Small intestine (tissue), 7 donors: ENCODE measurements around the gene MTUS2. TPM values are rescaled to one million over a fixed set of nuclear protein-coding genes. Genes with fewer than 3 reads are reported as not detected.

Source experiments
- DNase-seq, 2 donors: peaks; one replicate each; pipeline versions ENCODE4 v3.0.0 to v3.0.0-alpha.2; 2013
- FAIRE-seq: peaks from 2 replicates; lab custom pipeline; 2012; peaks lifted over from hg19 to GRCh38; lab: Jason Lieb, UNC
- H3K27ac ChIP-seq, 3 donors: one replicate each; pipeline ENCODE4 v1.5.1; 2013; ENCODE audit warnings: low read length in 2 of 3, mild to moderate bottlenecking in 2 of 3, control low read depth in 1 of 3, inconsistent platforms in 1 of 3, low read depth in 1 of 3, moderate library complexity in 1 of 3
- H3K27me3 ChIP-seq, 3 donors: one replicate each; pipeline ENCODE4 v1.6.1; 2013; ENCODE audit warnings: low read length in 3 of 3, inconsistent platforms in 1 of 3; ENCODE audit not compliant: control insufficient read depth in 3 of 3, insufficient read depth in 3 of 3
- H3K36me3 ChIP-seq, 3 donors: one replicate each; pipeline ENCODE4 v1.6.1; 2013; ENCODE audit warnings: low read length in 3 of 3, inconsistent platforms in 1 of 3, low read depth in 1 of 3, mild to moderate bottlenecking in 1 of 3, moderate library complexity in 1 of 3; ENCODE audit not compliant: control insufficient read depth in 3 of 3, insufficient read depth in 2 of 3
- H3K4me1 ChIP-seq, 3 donors: one replicate each; pipeline ENCODE4 v1.6.1; 2013; ENCODE audit warnings: low read length in 2 of 3, inconsistent platforms in 1 of 3, low read depth in 1 of 3, mild to moderate bottlenecking in 1 of 3, moderate library complexity in 1 of 3; ENCODE audit not compliant: control insufficient read depth in 3 of 3, insufficient read depth in 2 of 3
- H3K4me3 ChIP-seq, 3 donors: one replicate each; pipeline ENCODE4 v1.5.1; 2013; ENCODE audit warnings: low read length in 3 of 3, control low read depth in 1 of 3, inconsistent platforms in 1 of 3, low read depth in 1 of 3, mild to moderate bottlenecking in 1 of 3, moderate library complexity in 1 of 3
- H3K9me3 ChIP-seq, 2 donors: one replicate each; pipeline ENCODE4 v1.6.1; 2013; ENCODE audit warnings: low read depth in 1 of 2, low read length in 1 of 2; ENCODE audit not compliant: control insufficient read depth in 2 of 2, insufficient read depth in 1 of 2
- WGBS, 3 donors: extraction: QIAGEN DNeasy Blood & Tissue Kit; methylation state at CpG; one replicate each; pipeline ENCODE4 v1.1.7; 2013; 5-methylcytosine and 5-hydroxymethylcytosine counted together
- polyA plus RNA-seq, 4 donors: library from polyadenylated mRNA; stranded (reverse) in 3 of 4; unstranded in 1 of 4; fragments of 200-250 nt in 3 of 4; fragments of 120-200 nt in 1 of 4; gene quantifications; one replicate each; pipeline versions ENCODE4 v1.2.1 to v1.2.3, GENCODE V29; 2013
- donor health status: healthy with polysubstance abuse.
- donor health status: control.
- donor health status: control.
- donor health status: Bipolar disorder and iron deficiency.
- donor health status: healthy.

Gene MTUS2
- polyA plus RNA-seq, 4 donors = under 0.01 to 0.53 (median 0.22) TPM

GRCh38 chr13:28889086-28889732, 69.1 kb downstream of the MTUS2 start:
- H3K27ac ChIP-seq = no peak overlapping the region
- FAIRE-seq = no peak

GRCh38 chr13:28890712-28891111, 70.6 kb downstream of the MTUS2 start:
- 56 to 81% (median 68%) methylated on average over 3 of the region's 3 CpGs for WGBS, 3 donors
- no peak overlapping the region for H3K4me3 ChIP-seq
- no peak overlapping the region for H3K27ac ChIP-seq
- no peaks in the 10 kb centered on the region for H3K27me3 ChIP-seq
- no peaks in the 10 kb centered on the region for H3K36me3 ChIP-seq
- no peaks in the 10 kb centered on the region for H3K9me3 ChIP-seq
- no peak for FAIRE-seq
- no peak for DNase-seq
- H3K4me1 ChIP-seq = no peaks in the 10 kb centered on the region

More at GRCh38 chr13:28889086-28889732, 69.1 kb downstream of the MTUS2 start:
- Histone ChIP-seq H3K27me3 (no peaks in the 10 kb centered on the region), H3K9me3 (no peaks in the 10 kb centered on the region), H3K36me3 (no peaks in the 10 kb centered on the region), H3K4me1 (no peaks in the 10 kb centered on the region), H3K4me3 (no peak overlapping the region)
- 66 to 70% (median 67%) methylated on average over 6 of the region's 6 CpGs for WGBS, 3 donors
- DNase-seq = no peak

GRCh38 chr13:28918030-28918429, 97.9 kb downstream of the MTUS2 start:
- FAIRE-seq (no peak), DNase-seq (no peak)
- Histone ChIP-seq H3K27me3 (no peaks in the 10 kb centered on the region), H3K9me3 (peaks cover 0 to 13% of the 10 kb centered on the region in 2 donors), H3K27ac (no peak overlapping the region), H3K36me3 (no peaks in the 10 kb centered on the region), H3K4me1 (no peaks in the 10 kb centered on the region), H3K4me3 (no peak overlapping the region)
- WGBS, 3 donors = 88 to 92% (median 92%) methylated on average over 2 of the region's 2 CpGs

- DNase-seq = no peak
- H3K9me3 ChIP-seq = peaks cover 0 to 13% of the 10 kb centered on the region in 2 donors
- H3K4me3 ChIP-seq = no peak overlapping the region
- H3K27me3 ChIP-seq = no peaks in the 10 kb centered on the region
- H3K27ac ChIP-seq = no peak overlapping the region
- no peaks in the 10 kb centered on the region for H3K4me1 ChIP-seq
- no peaks in the 10 kb centered on the region for H3K36me3 ChIP-seq
- WGBS, 3 donors = 64 to 86% (median 65%) methylated on average over 6 of the region's 6 CpGs
- FAIRE-seq = no peak
Measured at GRCh38 chr13:28922341-28922740, 102.2 kb downstream of the MTUS2 start.

- H3K36me3 ChIP-seq = no peaks in the 10 kb centered on the region
- 79 to 83% (median 83%) methylated on average over 2 of the region's 2 CpGs for WGBS, 3 donors
Measured at GRCh38 chr13:28935104-28935503, 115.0 kb downstream of the MTUS2 start.

GRCh38 chr13:28942906-28943305, 122.8 kb downstream of the MTUS2 start:
- FAIRE-seq (no peak), DNase-seq (no peak)
- H3K27ac ChIP-seq = no peak overlapping the region
- H3K4me3 ChIP-seq = no peak overlapping the region
- H3K4me1 ChIP-seq = no peaks in the 10 kb centered on the region
- H3K36me3 ChIP-seq = no peaks in the 10 kb centered on the region
- H3K9me3 ChIP-seq = no peaks in the 10 kb centered on the region
- 85 to 90% (median 86%) methylated on average over 2 of the region's 2 CpGs for WGBS, 3 donors
- no peaks in the 10 kb centered on the region for H3K27me3 ChIP-seq

More at GRCh38 chr13:28935104-28935503, 115.0 kb downstream of the MTUS2 start:
- DNase-seq = no peak
- H3K27ac ChIP-seq = no peak overlapping the region
- H3K9me3 ChIP-seq = no peaks in the 10 kb centered on the region
- no peaks in the 10 kb centered on the region for H3K4me1 ChIP-seq
- no peak overlapping the region for H3K4me3 ChIP-seq
- FAIRE-seq = no peak
- no peaks in the 10 kb centered on the region for H3K27me3 ChIP-seq

GRCh38 chr13:28953714-28954418, 133.7 kb downstream of the MTUS2 start:
- WGBS, 3 donors = 86 to 92% (median 88%) methylated on average over 4 of the region's 4 CpGs
- Histone ChIP-seq H3K27me3 (no peaks in the 10 kb centered on the region), H3K9me3 (no peaks in the 10 kb centered on the region), H3K27ac (no peak overlapping the region), H3K4me1 (no peaks in the 10 kb centered on the region), H3K36me3 (no peaks in the 10 kb centered on the region), H3K4me3 (no peak overlapping the region)
- no peak for DNase-seq
- no peak for FAIRE-seq

GRCh38 chr13:28954419-28954725, 134.2 kb downstream of the MTUS2 start:
- no peaks in the 10 kb centered on the region for H3K36me3 ChIP-seq
- FAIRE-seq (no peak), DNase-seq (no peak)
- no peak overlapping the region for H3K4me3 ChIP-seq
- H3K27me3 ChIP-seq = no peaks in the 10 kb centered on the region
- 80 to 84% (median 82%) methylated on average over 5 of the region's 5 CpGs for WGBS, 3 donors
- no peak overlapping the region for H3K27ac ChIP-seq
- no peaks in the 10 kb centered on the region for H3K9me3 ChIP-seq
- H3K4me1 ChIP-seq = no peaks in the 10 kb centered on the region
